Thyroid gland (tissue), 4 donors: ENCODE measurements around the gene ZFAND3. TPM values are rescaled to one million over a fixed set of nuclear protein-coding genes. Genes with fewer than 3 reads are reported as not detected.

Experiments used
- DNase-seq, 2 donors: peaks; one replicate each; pipeline ENCODE4 v3.0.0-alpha.2; 2019
- H3K27ac ChIP-seq, 3 donors: fragments of 200-600 bp; sonication (generic); 1 replicate in 2 of 3; 2 replicates in 1 of 3; pipeline ENCODE4 v1.5.1; 2016 to 2019; ENCODE audit warnings: mild to moderate bottlenecking in 1 of 3, moderate library complexity in 1 of 3
- H3K27me3 ChIP-seq: fragments of 200-600 bp; sonication (generic); one replicate; pipeline ENCODE4 v1.5.1; 2019
- H3K36me3 ChIP-seq, 2 donors: fragments of 200-600 bp; sonication (generic); one replicate each; pipeline ENCODE4 v1.5.1; 2016 to 2019
- H3K4me1 ChIP-seq, 2 donors: fragments of 200-600 bp; sonication (generic); one replicate each; pipeline ENCODE4 v1.5.1; 2017 to 2019
- H3K4me3 ChIP-seq, 3 donors: fragments of 200-600 bp; sonication (generic); replicated peaks in 1 of 3; 1 replicate in 2 of 3; 2 replicates in 1 of 3; pipeline ENCODE4 v1.5.1; 2016; ENCODE audit warnings: mild to moderate bottlenecking in 1 of 3
- H3K9me3 ChIP-seq: fragments of 200-600 bp; sonication (generic); one replicate; pipeline ENCODE4 v1.5.1; 2017
- CTCF ChIP-seq, 6 experiments: fragments of 200-600 bp in 3 of 6; fragments of 450-650 bp in 3 of 6; sonication (generic) in 3 of 6; IDR thresholded peaks; one replicate each; pipeline ENCODE4 v1.5.1; 2016 to 2019; ENCODE audit warnings: antibody characterized with exemption in 6 of 6, mild to moderate bottlenecking in 2 of 6, inconsistent platforms in 1 of 6, moderate library complexity in 1 of 6
- POLR2A ChIP-seq, 2 donors: fragments of 450-650 bp; IDR thresholded peaks; one replicate each; pipeline ENCODE4 v1.6.1; 2017; ENCODE audit warnings: antibody characterized with exemption in 2 of 2, mild to moderate bottlenecking in 2 of 2, moderate library complexity in 1 of 2
- WGBS, 2 donors: methylation state at CpG; one replicate each; pipeline ENCODE4 v1.1.5; 2017; 5-methylcytosine and 5-hydroxymethylcytosine counted together
- intact Hi-C: fragments of 100-400 bp; cut with DNase I; formaldehyde crosslinking; loops from one replicate; pipeline ENCODE4 v1.15.1; 2023
- total RNA-seq, 4 donors: library from RNA; depleted of rRNA; stranded (reverse); fragments of >200 nt; gene quantifications; one replicate each; pipeline ENCODE4 v1.2.3, GENCODE V29; 2016

ZFAND3 gene
- total RNA-seq, 4 donors from 2014 or later = 41.3 to 57.7 (median 55.9) TPM

GRCh38 chr6:38152620-38153019, 333.1 kb downstream of the ZFAND3 start:
- Histone ChIP-seq H3K36me3 (peaks cover 0 to 4% of the 10 kb centered on the region in 2 donors), H3K4me3 (no peak overlapping the region), H3K27me3 (no peaks in the 10 kb centered on the region), H3K9me3 (no peaks in the 10 kb centered on the region), H3K4me1 (peaks cover 0 to 12% of the 10 kb centered on the region in 2 donors), H3K27ac (no peak overlapping the region)
- TF ChIP-seq POLR2A (IDR thresholded peaks at IDR 0.05) (no peak), CTCF (IDR thresholded peaks at IDR 0.05) (no peak)
- 93 to 95% methylated on average over 8 of the region's 8 CpGs for WGBS, 2 donors
- intact Hi-C loops = no loop called here
- DNase-seq = no peak

GRCh38 chr6:38153076-38153797, 333.7 kb downstream of the ZFAND3 start:
- intact Hi-C loops = no loop called here
- Histone ChIP-seq H3K27me3 (no peaks in the 10 kb centered on the region), H3K27ac (no peak overlapping the region), H3K4me3 (no peak overlapping the region), H3K9me3 (no peaks in the 10 kb centered on the region), H3K4me1 (peaks cover 0 to 12% of the 10 kb centered on the region in 2 donors), H3K36me3 (peaks cover 0 to 4% of the 10 kb centered on the region in 2 donors)
- WGBS, 2 donors = 92 to 95% methylated on average over 19 to 23 of the region's 23 CpGs
- TF ChIP-seq CTCF (IDR thresholded peaks at IDR 0.05) = no peak
- TF ChIP-seq POLR2A (IDR thresholded peaks at IDR 0.05) = no peak
- peak in 1 of 2 donors; percentile 0 for DNase-seq

GRCh38 chr6:38153798-38154345, 334.3 kb downstream of the ZFAND3 start:
- Histone ChIP-seq H3K36me3 (peaks cover 0 to 4% of the 10 kb centered on the region in 2 donors), H3K4me1 (peaks cover 0 to 8% of the 10 kb centered on the region in 2 donors), H3K27ac (no peak overlapping the region), H3K9me3 (no peaks in the 10 kb centered on the region), H3K27me3 (no peaks in the 10 kb centered on the region), H3K4me3 (no peak overlapping the region)
- WGBS, 2 donors = 89 to 91% methylated on average over 11 to 12 of the region's 16 CpGs
- intact Hi-C loops = no loop called here
- TF ChIP-seq POLR2A (IDR thresholded peaks at IDR 0.05) = no peak
- no peak for TF ChIP-seq CTCF (IDR thresholded peaks at IDR 0.05)
- DNase-seq = peak in 1 of 2 donors; percentile 0

GRCh38 chr6:38154731-38155130, 335.2 kb downstream of the ZFAND3 start:
- no peak for TF ChIP-seq POLR2A (IDR thresholded peaks at IDR 0.05)
- TF ChIP-seq CTCF (IDR thresholded peaks at IDR 0.05) = no peak
- intact Hi-C loops = no loop called here
- no peak for DNase-seq
- Histone ChIP-seq H3K9me3 (no peaks in the 10 kb centered on the region), H3K27ac (no peak overlapping the region), H3K27me3 (no peaks in the 10 kb centered on the region), H3K4me3 (no peak overlapping the region), H3K4me1 (no peaks in the 10 kb centered on the region), H3K36me3 (peaks cover 0 to 4% of the 10 kb centered on the region in 2 donors)
- 78% methylated on average over 8 of the region's 8 CpGs for WGBS, 2 donors

GRCh38 chr6:38155144-38155543, 335.6 kb downstream of the ZFAND3 start:
- TF ChIP-seq CTCF (IDR thresholded peaks at IDR 0.05) = no peak
- no peak for TF ChIP-seq POLR2A (IDR thresholded peaks at IDR 0.05)
- H3K9me3 ChIP-seq = no peaks in the 10 kb centered on the region
- peaks cover 0 to 4% of the 10 kb centered on the region in 2 donors for H3K36me3 ChIP-seq
- H3K4me3 ChIP-seq = no peak overlapping the region
- no peak for DNase-seq
- intact Hi-C loops = no loop called here
- no peaks in the 10 kb centered on the region for H3K4me1 ChIP-seq
- no peak overlapping the region for H3K27ac ChIP-seq
- no peaks in the 10 kb centered on the region for H3K27me3 ChIP-seq
- 82 to 87% methylated on average over 9 of the region's 9 CpGs for WGBS, 2 donors
